ELF-1 (cell line): Measurements from ENCODE around the gene TAC3.
"Not testable (repeated sequence)": the region's sequence is repeated elsewhere in the genome, so short reads cannot be mapped to it uniquely, and the experiment has no call there.

Source experiments
- DNase-seq: peaks from one replicate; pipeline ENCODE4 v3.0.0-alpha.2; 2016; ENCODE audit warnings: low read depth, low spot score

The TAC3 gene

DNA sequence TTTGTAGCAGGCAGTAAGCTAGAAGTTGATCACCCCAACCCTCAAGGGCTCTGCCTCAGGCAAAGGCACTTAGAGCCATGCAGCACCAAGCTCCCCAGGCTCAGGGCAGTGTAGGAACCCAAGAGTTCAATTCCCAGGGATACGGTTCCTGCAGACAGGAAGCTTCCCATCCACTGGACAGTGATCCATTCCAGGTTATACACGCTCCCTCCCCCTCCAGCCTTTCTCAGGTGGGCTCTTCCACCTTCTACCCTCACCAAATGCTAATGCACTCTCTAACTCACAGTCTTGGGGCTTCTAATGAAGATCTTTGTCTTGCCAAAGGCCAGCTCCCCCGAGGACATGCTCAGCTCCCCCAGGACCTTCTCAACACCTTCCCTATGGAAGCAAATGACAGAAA is 20.9 kb upstream of the TAC3 start:
- DNase-seq = no peak

DNA sequence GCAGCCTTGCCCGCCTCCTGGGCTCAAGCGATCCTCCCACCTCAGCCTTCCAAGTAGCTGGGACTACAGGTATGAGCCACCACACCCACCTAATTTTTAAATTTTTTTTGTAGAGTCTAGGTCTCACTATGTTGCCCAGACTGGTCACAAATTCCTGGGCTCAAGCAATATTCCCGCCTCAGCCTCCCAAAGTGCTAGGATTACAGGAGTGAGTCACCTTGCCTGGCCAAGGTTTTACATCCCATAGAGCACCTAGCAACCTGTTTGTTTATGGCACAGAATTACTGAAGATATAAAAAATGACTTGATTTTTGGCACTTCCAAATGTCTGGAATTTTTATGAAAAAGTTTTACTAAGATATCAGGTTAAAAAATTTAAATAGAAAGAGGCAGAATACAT is 17.1 kb upstream of the TAC3 start:
- no peak for DNase-seq

DNA sequence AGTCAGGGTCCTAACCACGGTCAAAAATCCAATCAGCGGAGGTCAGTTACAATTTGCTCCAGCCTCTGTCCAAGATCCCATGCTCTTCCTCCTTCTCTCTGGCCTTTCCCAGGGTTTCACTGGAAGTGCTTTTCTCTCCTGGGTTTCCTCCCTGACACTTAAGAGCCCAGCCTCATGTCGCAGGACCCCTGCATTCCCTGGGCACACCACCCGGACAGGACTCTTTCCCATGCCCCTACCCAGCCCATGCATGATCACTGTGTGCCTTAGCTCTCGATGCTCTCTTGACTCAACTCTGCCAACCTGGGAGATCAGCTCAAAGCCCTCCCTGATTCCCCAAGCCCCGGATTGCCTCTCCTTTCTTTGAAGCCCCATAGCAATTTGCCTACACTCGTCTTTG is 15.5 kb upstream of the TAC3 start:
- no peak for DNase-seq

DNA sequence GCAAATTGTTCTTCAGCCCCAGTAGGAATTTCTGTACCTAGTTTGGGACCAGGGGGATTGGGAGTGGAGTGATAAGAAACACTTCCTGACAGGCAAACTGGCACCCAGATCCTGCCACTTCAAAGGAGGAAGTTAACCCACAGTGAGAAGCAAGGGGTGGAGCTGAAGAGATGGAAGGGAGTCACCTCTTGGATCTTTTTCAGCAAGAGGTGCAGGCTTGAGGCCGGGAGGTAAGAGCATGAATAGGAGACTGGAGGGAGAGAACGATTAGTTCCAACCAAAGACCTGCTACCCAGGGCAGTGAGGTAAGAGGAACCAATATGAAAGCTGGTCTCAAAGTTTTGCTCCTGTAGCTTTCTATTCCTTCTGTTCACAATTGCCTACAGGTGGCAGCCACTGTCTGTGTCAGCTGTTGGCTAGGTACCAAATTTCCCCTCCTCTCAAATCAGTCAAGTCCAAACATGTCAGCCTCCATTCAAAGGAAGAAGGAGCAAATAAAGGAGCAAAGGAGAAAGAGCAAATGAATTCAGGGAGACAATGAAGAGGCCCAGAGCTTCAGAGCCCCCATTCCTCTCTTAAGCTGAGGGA is 14.9 kb upstream of the TAC3 start:
- DNase-seq = peak; percentile 9

DNA sequence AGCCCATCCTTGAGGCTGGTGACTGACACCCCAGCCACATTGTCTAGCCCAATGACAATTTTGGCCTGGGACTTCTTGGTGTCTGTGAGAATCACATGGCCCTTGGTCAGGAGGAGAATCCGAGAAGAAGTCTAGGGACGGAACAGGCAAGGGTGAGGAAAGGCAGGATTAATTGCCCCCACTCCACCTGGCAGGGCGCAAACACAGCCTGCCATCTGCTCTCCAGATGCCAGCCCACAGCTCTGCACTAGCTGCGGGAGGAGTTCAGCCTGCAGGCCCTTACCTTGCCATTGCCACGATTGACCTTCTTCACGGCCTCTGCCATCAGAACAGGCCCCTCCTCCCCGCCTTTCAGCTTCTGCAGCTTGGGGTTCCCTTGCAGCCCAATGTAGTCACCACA is 13.1 kb upstream of the TAC3 start:
- DNase-seq = no peak

DNA sequence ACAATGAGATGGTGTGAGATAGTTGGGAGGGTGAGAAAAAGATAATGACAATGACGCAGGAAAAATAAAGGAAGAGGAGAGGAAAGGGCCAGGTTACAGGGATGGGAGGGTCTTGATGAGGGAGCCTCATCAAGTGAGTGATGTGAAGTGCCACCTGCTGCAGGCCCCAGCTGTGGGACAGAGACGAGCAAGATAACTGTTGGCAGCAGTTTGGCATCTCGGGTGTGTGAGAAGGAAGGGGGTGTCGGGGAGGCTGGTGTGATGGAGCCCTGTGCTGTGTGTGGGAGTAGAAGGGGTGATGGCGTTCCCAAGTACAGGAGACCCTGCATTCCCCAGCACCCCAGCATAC is 11.4 kb upstream of the TAC3 start:
- no peak for DNase-seq

DNA sequence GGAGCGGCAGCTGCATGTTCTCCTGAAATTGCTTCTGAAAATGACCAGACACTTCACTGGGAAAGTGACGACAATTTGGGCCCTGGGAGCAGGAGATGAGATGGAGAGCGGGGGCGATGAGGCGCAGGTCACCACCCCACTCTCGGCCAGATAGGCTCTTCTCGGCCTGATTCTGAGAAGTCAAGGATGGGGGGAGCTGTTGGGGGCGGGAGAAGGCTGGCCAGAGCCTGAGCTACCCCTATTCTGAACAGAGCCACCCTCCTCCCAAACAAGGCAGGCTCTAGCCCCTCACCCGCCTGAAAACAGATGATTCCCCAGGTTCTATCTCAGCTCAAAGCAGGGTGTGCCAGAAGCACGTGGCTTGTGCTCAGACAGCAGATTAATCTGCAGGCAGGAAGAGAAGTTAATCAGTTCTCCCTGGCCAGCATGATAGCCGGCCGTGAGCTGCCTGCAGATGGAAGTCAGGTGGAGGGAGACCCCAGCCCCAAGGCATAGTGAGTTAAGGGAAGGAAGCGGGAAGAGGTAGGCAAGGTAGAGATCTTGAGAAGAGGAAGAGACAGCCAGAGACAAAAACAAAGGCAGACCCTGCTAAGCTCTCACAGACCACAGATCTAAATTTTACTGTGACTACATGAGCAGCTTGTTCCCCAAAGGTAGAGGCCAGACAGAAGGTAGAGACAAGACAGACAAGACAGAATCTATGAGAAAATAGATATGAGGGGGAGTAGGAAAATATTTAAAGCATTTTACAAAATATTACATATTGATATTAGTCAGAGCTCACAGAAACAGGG is 10.9 kb upstream of the TAC3 start:
- peak; percentile 8 for DNase-seq

DNA sequence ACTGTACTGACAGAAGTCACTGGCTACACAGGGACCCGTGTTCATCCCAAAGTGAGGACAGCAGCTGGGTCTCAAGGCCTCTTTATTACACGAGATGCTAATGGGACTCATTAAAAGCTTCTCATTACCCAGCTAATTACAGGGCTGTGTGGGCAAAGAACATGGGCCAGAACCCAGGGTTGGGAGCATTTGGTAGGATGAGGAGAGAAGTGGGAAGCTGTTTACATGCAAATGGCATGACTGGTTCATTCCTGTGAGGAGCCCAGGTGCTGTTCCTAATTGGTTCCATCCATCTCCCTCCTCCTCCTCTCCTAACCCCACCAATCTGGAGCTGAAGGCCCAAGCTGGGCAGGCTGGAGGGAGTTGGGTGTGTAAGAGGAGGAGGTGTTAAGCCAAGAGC is 8.9 kb upstream of the TAC3 start:
- DNase-seq = no peak

DNA sequence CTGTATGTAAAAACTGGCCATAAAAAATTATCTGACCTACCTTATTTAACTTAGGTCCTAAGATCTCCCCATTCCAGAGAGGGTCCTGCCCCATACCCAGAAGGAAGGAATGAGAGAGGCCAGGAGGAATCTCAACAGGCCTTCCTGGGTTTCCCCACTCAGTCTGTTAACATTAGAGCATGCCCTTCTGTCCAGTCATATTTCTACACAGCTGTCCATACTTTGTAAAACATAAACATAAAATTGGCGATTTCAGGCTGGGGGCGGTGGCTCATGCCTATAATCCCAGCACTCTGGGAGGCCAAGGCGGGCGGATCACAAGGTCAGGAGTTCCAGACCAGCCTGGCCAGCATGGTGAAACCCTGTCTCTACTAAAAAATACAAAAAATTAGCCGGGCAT is 6.0 kb upstream of the TAC3 start:
- DNase-seq = not testable (repeated sequence)

DNA sequence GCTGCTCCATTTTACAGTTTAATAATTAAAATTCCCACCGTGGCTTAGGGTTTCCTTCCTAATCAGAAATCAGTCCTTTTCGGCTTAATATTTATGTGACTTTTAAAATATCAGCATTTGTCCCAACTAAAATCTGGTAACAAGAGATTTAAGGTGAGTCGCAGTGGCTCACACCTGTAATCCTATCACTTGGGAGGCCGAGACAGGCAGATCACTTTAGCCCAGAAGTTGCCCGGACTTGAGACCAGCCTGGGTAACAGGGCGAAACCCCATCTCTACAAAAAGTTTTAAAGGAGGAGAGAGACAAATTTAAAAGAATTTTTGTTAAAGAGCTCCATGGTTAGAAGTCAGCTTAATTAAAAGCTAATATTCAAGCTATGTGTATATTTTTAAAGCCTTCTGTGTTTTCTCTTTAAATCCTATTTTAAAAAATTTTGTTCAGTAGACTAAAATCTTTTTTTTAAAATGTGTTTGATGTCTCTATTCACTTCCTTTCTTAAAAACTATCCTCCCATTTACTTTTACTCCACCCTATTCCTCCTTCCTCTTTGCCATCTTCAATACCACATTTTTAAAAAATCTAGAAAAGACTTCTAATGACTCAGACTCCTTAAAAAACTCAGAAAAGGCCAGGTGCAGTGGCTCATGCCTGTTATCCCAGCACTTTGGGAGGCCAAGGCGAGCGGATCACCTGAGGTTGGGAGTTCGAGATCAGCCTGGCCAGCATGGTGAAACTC is 3.8 kb upstream of the TAC3 start:
- no peak for DNase-seq

DNA sequence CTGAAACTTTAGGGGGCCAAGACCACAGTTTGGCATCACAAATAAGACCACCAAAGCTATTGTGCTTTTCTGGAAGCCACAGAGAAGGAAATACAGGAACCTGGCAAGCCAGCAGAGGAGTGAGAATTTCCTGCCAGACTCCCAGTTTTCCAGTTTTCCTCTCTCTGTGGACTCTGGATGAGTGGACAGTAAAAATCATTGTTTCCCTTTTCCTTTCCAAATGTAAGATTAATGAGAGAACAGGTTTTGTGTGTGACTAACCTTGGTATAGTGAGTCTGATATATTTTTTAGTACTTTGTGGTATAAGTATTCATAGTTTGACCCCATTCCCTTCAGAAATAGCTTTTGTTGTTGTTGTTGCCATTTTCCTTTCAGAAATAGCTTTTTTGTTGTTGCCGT is 2.6 kb upstream of the TAC3 start:
- DNase-seq = no peak

DNA sequence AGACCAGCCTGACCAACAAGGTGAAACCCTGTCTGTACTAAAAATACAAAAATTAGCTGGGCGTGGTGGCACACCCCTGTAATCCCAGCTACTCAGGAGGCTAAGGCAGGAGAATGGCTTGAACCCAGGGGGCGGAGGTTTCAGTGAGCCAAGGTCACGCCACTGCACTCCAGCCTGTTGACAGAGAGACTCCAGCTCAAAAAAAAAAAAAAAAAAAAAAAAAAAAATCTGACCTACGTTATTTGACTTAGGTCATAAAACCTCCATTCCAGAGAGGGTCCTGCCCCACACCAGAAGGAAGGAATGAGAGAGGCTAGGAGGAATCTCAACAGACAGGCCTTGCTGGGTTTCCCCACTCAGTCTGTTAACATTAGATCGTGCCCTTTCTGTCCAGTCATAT is 2.0 kb upstream of the TAC3 start:
- DNase-seq = peak; percentile 16

DNA sequence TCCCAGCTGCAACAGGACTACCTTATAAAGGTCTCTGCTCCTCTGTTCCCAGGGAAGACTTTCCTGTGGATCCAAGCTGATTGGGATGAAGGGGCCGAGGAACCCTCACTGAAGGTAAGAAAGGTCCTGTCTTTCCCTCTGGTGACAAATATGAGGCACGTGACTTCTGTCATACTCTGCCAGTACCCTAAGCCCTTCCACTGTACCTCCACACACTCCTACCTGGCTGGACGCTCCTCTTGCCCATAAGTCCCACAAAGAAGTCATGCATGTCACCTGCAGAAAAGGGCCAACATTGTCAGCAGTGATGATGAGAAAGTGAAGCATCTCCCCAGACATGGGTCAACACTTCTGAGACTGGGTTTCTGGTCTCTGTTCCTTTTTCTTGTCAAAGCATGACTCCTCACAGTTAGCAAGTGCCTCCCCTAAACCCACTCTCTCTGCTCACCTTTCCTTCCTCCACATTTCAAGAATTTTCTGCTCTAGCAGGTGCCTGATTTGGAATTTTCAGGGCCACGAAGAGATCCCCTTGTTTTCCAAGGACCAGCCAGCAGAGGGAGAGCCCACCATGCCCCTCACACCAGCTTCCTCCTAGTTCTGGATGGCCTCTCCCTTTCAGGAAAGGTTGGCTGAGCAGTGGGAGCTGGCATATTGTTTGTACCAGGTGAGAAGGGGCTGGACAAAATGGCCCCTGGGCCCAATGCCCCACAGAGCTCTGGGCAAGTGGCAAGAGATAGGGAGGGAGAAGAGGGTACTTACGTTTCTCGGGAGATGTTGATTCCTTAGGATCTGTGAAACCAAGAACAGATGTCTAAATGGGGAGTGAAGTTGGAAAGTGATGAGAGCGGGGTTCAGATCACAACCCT is 3.5 kb downstream of the TAC3 start:
- peak; percentile 16 for DNase-seq

DNA sequence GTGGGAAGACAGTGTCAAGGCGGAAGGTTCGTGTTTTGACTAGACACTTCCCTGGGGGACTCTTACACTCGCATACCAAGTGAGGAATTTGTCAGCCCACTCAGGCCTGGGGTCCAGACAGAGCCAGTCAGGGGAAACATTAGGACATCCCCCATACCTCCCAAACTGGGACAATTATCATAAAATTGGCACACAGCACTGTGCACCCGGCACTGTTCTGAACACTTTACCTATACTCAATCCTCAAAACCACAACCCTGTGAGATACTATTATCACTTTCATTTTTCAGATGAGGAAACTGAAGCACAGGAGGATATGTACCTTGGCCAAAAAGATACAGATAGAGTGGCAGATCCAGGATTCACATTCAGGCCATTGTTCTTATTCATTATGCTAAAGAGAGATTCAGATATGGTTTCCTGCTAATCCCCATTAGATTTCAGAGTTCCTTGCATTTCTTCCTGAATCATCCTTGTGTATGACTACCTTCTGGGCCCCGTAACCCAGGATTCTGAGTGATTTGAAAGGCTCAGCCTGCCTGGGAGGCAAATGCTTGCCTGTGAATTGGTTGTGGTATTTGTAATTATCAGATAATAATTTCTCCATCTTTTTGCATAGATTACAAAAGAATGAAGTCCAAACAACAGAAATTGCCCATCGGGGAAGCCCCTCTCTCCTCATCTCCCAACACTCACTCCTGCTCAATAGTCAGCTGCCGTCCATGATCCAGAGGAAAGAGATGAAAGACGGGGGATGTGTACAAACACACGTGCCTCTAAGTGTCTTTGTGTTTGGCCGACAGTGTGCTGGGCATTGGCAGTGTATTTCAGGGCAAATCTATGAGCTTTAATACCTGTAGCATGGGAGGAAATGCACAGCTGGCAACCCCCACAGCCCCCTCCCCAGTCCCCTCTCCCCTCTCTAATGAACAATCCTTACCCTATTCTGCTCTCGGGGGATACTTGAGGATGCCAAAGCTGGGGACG is 4.6 kb downstream of the TAC3 start:
- no peak for DNase-seq

DNA sequence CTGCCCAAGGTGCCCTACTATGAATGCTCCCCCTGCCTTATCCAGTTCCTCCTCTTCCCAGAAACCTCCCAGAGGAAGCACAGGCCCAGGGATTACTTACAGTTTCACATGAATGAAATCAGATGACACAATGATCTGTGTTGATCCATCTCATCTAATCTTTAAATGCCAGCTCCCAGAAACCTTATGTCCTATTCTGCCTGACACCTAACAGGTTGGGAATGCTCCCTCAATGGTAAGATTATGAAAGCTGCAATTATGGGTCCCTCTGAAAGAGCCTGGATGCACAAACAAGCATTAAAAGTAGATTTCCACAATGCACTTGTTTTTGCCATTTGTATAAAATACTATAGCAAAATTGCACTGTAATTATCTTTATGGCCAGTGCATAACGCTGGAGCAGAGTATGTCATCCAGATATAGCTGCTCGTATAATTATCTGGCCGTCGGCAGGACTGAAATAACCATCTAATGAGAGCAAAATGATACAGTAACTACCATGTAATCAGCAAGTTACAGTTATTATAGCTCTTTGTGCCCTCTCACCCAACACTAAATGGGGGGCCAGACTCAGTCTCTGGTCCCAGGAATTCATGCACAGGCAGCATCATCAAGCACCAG is 5.6 kb downstream of the TAC3 start:
- no peak for DNase-seq

DNA sequence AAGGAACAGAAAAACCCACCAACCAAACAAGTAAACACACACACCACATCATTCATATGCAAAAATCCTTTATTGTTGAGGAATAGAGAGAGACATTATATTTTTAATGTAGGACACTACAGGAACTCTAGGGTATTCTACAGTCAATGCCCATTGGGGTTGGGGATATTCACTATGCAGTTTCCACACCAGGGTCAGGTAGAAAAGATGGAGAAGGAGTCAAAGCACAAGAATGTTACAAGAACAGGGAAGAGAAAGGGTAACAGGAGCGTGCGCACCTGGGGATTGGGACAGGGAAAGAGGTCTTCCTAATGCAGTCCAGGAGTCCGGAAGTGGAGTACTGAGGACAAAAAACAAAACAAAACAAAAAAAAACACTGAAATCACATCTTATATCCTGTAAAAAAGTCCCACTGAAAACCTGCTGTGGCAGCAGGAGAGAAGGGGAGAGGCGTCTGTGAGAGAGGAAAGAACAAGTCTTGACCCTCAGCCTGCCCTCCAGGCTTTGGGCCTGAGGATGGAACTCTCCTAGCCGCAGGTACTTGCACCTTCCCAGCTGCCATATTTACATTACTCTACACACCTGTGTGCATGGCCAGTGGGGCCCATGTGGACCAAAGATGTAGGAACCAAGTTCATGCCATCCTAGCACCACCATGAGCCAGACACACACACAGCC is 6.2 kb downstream of the TAC3 start:
- DNase-seq = no peak

DNA sequence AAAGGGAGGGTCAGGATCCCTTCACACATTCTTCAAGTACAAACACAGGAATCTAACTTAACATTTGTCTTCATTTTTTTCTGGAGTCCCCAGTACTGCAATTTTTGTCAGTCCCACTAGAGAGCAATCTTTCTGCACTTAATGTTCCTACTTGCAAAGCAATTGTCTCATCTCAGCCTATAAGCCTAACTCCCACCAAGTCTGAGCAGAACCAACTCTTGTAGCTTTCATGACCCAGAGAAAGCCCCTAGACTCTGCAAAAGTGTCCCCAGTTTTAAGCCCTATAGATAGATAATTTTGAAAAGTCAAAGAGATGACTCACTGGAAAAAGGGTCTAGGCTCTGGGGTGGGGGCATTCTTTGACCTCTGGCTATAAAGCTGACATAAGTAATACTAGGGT is 8.2 kb downstream of the TAC3 start:
- peak; percentile 41 for DNase-seq

DNA sequence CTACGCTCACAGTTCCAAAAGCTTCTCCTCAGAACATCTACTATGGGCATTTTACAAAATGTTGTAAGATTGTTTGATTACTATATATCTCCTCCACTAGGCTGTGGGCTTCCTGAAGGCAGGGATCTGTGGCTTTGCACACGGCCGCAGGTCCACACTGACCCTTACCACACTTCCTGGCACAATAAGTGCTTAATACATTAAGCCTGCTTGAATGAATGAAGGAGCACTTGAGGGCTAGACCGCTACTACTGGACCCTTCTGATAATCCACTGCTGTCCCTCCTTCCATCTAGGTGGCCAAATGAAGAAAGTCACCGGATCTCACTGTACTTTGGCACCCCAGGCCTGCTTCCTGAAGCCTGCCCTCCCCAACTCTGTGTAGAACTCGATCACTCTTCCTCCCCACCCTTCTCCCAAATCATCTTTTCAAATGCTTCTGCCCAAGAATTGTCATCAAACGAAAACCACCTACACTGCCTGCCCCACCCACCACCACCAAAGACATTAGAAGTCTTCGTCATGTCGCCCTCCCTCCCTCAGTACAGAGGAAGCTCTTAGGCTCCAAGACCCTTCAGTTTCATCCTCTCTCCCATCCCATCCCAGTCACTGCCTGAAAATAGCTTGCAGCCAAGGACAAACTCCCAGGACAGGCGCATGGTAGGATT is 9.4 kb downstream of the TAC3 start:
- no peak for DNase-seq
